HUES64 (cell line): ENCODE results near the gene POLA2.

Experiments
- H3K27ac ChIP-seq: 2 replicates; pipeline ENCODE4 v1.7.0; 2013; ENCODE audit warnings: low read depth, low read length, inconsistent platforms
- H3K27me3 ChIP-seq: 2 replicates; pipeline ENCODE4 v1.6.1; 2013; ENCODE audit warnings: mild to moderate bottlenecking, low read length; ENCODE audit not compliant: insufficient read depth
- H3K36me3 ChIP-seq: 2 replicates; pipeline ENCODE4 v1.6.1; 2013; ENCODE audit warnings: mild to moderate bottlenecking, low read length; ENCODE audit not compliant: insufficient read depth
- H3K4me1 ChIP-seq: 2 replicates; pipeline ENCODE4 v1.6.1; 2013; ENCODE audit warnings: mild to moderate bottlenecking, low read length, moderate library complexity; ENCODE audit not compliant: insufficient read depth
- H3K4me3 ChIP-seq: 2 replicates; pipeline ENCODE4 v1.5.1; 2013; ENCODE audit warnings: mild to moderate bottlenecking, low read length, moderate library complexity
- H3K9ac ChIP-seq: 2 replicates; pipeline ENCODE4 v1.6.1; 2013; ENCODE audit warnings: mild to moderate bottlenecking, low read depth, low read length
- H3K9me3 ChIP-seq: 2 replicates; pipeline ENCODE4 v1.6.1; 2013; ENCODE audit warnings: low read depth, low read length; ENCODE audit not compliant: insufficient read depth
- WGBS: fragments of 150-250, 120-280 bp; methylation state at CpG from one replicate; pipeline ENCODE4 v1.1.7; 2013; ENCODE audit warnings: missing lambda C conversion rate; 5-methylcytosine and 5-hydroxymethylcytosine counted together

POLA2 gene

DNA sequence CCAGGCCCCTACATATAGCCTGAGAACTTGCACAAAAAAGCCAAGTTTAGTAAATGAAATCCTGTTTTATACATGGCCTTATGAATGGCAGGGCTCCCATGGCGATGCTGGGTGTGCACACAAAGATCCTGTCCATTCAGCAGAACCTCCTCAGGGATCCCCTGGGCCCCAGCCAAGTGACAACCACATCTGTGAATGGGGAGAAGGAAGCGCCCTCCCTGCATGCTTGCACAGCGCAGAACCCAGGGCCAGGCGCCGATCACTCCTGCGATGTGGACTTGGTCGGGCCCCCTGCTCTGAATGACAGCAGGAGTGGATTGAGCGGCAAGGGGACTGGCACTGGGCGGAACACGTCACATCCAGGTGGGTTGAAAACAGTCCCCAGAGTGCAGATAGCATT is 48.5 kb downstream of the POLA2 start:
- Histone ChIP-seq H3K4me3 (no peak overlapping the region), H3K4me1 (0 out of 2 replicates have a peak, but pooled peaks cover 4% of the 10 kb centered on the region), H3K27ac (no peak overlapping the region), H3K9me3 (no peaks in the 10 kb centered on the region), H3K36me3 (no peaks in the 10 kb centered on the region), H3K27me3 (peaks cover 15% of the 10 kb centered on the region), H3K9ac (no peak overlapping the region)
- WGBS: 81% methylated on average over 10 of the region's 10 CpGs

GRCh38 chr11:65310736-65311135 is 49.0 kb downstream of the POLA2 start:
- Histone ChIP-seq H3K4me3 (no peak overlapping the region), H3K9me3 (no peaks in the 10 kb centered on the region), H3K27ac (no peak overlapping the region), H3K27me3 (peaks cover 15% of the 10 kb centered on the region), H3K4me1 (0 out of 2 replicates have a peak, but pooled peaks cover 4% of the 10 kb centered on the region), H3K36me3 (no peaks in the 10 kb centered on the region), H3K9ac (no peak overlapping the region)
- WGBS: 70% methylated on average over 5 of the region's 6 CpGs

DNA sequence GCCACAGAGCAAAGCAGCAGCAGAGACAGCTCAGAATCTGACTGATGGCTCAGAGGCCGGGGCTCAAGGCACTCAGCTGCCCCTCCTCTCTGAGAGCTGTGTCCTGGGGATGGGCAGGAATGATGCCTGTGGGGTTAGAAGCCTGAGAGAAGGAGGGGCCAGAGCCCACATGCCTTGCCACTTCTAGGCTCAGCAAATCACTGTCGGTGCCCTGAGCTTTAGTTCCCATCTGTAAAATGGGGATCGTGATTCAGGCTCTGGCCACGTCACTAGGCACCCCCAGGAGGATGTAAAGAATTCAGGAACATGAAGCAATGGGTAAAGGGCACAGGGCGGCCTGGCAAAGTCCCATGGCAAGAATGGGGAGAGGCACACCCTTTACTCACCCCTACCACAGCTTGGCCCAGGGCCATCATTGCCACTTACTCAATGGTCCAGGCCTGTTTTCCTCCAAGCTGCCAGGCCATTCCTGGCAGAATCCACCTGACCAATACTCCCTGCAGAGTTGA is 49.5 kb downstream of the POLA2 start:
- Histone ChIP-seq H3K4me1 (peaks cover 9% of the 10 kb centered on the region; the same call in 1 of the 2 replicates), H3K9ac (no peak overlapping the region), H3K36me3 (no peaks in the 10 kb centered on the region), H3K9me3 (no peaks in the 10 kb centered on the region), H3K4me3 (no peak overlapping the region), H3K27ac (no peak overlapping the region), H3K27me3 (peaks cover 15% of the 10 kb centered on the region)
- WGBS: 73% methylated on average over 5 of the region's 5 CpGs

- H3K36me3 ChIP-seq: no peaks in the 10 kb centered on the region
- under 1% methylated on average over 74 of the region's 74 CpGs for WGBS
- H3K27me3 ChIP-seq: peaks cover 15% of the 10 kb centered on the region
- peak within 1 kb of the TSS; percentile 71 for H3K9ac ChIP-seq
- H3K4me3 ChIP-seq: peak within 1 kb of the TSS; percentile 74
- H3K27ac ChIP-seq: peak within 1 kb of the TSS; percentile 51; the same call in 1 of the 2 replicates
- no peaks in the 10 kb centered on the region for H3K9me3 ChIP-seq
- peaks cover 23% of the 10 kb centered on the region; the same call in 1 of the 2 replicates for H3K4me1 ChIP-seq
These were observed 52.9 kb downstream of the POLA2 start, which contains the start of gene CDC42EP2 for GRCh38 chr11:65314501-65315203. Gene CDC42EP2 (plus strand): TSS chr11:65314866. CDS start chr11:65320899, 6,033 bp downstream.

GRCh38 chr11:65315204-65315865 is 53.6 kb downstream of the POLA2 start:
- under 1% methylated on average over 59 of the region's 59 CpGs for WGBS
- H3K27me3 ChIP-seq: peaks cover 15% of the 10 kb centered on the region
- H3K9ac ChIP-seq: peak overlapping the region; percentile 71
- peaks cover under 1% of the 10 kb centered on the region; the same call in 1 of the 2 replicates for H3K36me3 ChIP-seq
- H3K4me3 ChIP-seq: peak overlapping the region; percentile 74
- H3K4me1 ChIP-seq: peaks cover 21% of the 10 kb centered on the region; the same call in 1 of the 2 replicates
- peak overlapping the region; percentile 51; the same call in 1 of the 2 replicates for H3K27ac ChIP-seq
- no peaks in the 10 kb centered on the region for H3K9me3 ChIP-seq

- H3K9me3 ChIP-seq: no peaks in the 10 kb centered on the region
- peaks cover 5% of the 10 kb centered on the region for H3K36me3 ChIP-seq
- peak overlapping the region; percentile 74 for H3K4me3 ChIP-seq
- H3K27ac ChIP-seq: no peak overlapping the region
- peaks cover 15% of the 10 kb centered on the region for H3K27me3 ChIP-seq
- no peak overlapping the region for H3K9ac ChIP-seq
- 45% methylated on average over 8 of the region's 8 CpGs for WGBS
- H3K4me1 ChIP-seq: peaks cover 19% of the 10 kb centered on the region; the same call in 1 of the 2 replicates
These were observed 54.1 kb downstream of the POLA2 start for GRCh38 chr11:65315866-65316226.

- Histone ChIP-seq H3K36me3 (peaks cover 11% of the 10 kb centered on the region), H3K9ac (0 out of 2 replicates have a peak overlapping the region, but pooled peaks have one; percentile 11), H3K27ac (peak overlapping the region; percentile 42; the same call in 1 of the 2 replicates), H3K4me3 (peak overlapping the region; percentile 74), H3K4me1 (peaks cover 19% of the 10 kb centered on the region; the same call in 1 of the 2 replicates), H3K27me3 (peaks cover 15% of the 10 kb centered on the region), H3K9me3 (no peaks in the 10 kb centered on the region)
- WGBS: 70% methylated on average over 20 of the region's 20 CpGs
These were observed 54.7 kb downstream of the POLA2 start for GRCh38 chr11:65316227-65317024.

DNA sequence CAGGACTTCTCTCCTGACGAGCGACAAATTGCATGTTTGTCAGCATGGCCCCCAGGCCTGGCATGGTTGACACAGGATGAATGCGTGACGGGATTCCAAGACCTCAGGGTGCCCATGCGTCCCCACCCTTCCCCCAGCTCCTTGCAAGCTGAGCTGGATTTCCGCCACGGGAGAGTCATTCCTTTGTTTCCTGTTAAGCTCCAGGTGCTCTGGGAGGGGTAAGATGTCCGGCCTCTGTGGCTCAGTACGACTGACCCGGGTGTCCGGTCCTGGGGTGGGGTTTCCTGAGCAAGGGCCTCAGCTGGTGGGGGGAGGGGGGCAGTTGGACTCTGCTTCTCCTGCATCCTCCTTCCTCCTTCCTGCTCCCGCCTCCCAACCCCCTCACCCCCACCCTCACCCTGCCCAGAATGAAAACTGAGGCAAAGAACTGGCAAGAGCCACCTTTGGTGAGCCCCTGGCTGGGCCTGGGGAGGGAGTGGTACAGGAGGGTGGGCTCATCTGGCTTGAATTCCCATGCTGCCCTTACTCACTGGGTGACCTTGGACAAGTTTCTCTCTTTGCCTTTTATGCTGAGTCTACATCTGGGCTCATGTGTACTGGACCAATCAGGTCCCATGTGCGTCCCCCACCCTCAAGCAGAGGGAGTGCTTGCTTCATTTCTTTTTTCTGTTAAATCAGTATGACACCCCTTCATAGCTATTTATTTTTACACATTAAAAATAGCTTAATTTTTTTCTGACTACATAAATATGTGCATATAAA is 55.4 kb downstream of the POLA2 start:
- peaks cover 19% of the 10 kb centered on the region; the same call in 1 of the 2 replicates for H3K4me1 ChIP-seq
- peak overlapping the region; percentile 31 for H3K4me3 ChIP-seq
- H3K36me3 ChIP-seq: peaks cover 19% of the 10 kb centered on the region
- peaks cover 15% of the 10 kb centered on the region for H3K27me3 ChIP-seq
- no peaks in the 10 kb centered on the region for H3K9me3 ChIP-seq
- 24% methylated on average over 12 of the region's 13 CpGs for WGBS
- peak overlapping the region; percentile 42 for H3K27ac ChIP-seq
- H3K9ac ChIP-seq: 0 out of 2 replicates have a peak overlapping the region, but pooled peaks have one; percentile 11

GRCh38 chr11:65320386-65321075 is 58.8 kb downstream of the POLA2 start:
- Histone ChIP-seq H3K4me3 (no peak overlapping the region), H3K27ac (no peak overlapping the region), H3K27me3 (no peaks in the 10 kb centered on the region), H3K9ac (no peak overlapping the region), H3K9me3 (no peaks in the 10 kb centered on the region), H3K4me1 (peaks cover 19% of the 10 kb centered on the region; the same call in 1 of the 2 replicates), H3K36me3 (peaks cover 24% of the 10 kb centered on the region)
- 93% methylated on average over 22 of the region's 22 CpGs for WGBS

- Histone ChIP-seq H3K9me3 (no peaks in the 10 kb centered on the region), H3K27me3 (no peaks in the 10 kb centered on the region), H3K4me1 (peaks cover 15% of the 10 kb centered on the region; the same call in 1 of the 2 replicates), H3K36me3 (peaks cover 24% of the 10 kb centered on the region), H3K27ac (no peak overlapping the region), H3K9ac (no peak overlapping the region), H3K4me3 (no peak overlapping the region)
- 97% methylated on average over 15 of the region's 15 CpGs for WGBS
These were observed 59.3 kb downstream of the POLA2 start for GRCh38 chr11:65321076-65321475.
